Suppressor macrophage (primary cell): ENCODE measurements around the gene PCSK1.
A peak's percentile ranks its signal among the peaks of the same experiment; 100 is the strongest.
"Not testable (repeated sequence)": the region's sequence is repeated elsewhere in the genome, so short reads cannot be mapped to it uniquely, and the experiment has no call there.

Source experiments
- DNase-seq, 4 experiments: peaks; one replicate each; pipeline ENCODE4 v3.0.0-alpha.2; 2020 to 2022

PCSK1 gene

DNA sequence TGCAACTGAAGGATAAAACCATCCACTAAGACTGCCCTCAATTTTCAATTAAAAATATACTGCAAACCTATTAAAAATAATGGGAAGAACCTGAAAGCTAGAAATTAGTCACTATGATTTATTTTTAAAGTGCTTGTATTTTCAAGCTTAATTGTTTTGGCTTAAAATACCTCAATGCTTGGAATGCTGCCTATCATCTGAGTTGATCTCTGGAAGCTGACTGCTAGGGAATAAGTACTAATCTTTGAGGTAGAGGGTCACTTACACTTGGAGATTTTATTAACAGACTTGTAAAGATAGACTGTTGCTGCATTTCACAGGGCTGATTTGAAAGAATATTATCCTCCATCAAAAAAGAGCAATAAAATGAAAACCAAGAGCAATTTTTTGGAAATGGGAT, 6.2 kb downstream of the PCSK1 start:
- no peak for DNase-seq

DNA sequence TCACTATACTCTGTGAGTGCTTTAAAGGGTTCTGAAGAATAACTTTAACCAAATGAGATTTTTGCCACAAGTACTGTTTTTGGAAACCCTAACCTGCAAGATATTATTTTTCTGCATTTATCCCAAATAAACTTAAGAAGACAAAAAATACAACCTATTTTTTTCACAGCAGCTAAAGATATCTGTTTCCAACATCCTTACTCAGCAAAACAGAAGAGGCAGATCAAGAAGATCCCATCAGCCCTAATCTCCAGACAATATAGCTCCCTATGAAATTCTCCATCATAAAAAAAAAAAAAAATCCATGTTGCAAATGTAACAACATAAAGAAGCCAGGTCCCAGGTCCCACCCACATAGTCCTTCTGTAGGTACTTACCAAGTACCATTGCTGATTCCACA, 7.6 kb downstream of the PCSK1 start:
- no peak for DNase-seq

DNA sequence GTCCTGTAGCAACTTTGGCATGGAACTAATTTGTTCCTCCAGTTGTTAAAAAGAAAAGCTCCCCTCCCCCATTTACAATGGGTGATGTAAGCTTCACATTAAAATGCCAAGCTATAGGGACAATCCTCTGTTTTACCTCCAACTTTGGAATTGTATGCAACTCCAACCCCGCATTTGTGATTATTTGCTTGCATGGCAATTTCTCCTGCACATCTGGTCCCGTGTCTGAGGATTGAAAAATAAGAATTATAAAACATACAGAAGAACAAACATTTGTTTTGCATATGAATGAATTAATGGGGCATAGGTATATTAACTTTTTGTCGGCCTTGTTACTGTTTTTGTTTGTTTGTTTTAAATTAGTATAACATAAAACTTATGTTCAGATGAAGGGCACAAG, 17.2 kb downstream of the PCSK1 start:
- DNase-seq = no peak

DNA sequence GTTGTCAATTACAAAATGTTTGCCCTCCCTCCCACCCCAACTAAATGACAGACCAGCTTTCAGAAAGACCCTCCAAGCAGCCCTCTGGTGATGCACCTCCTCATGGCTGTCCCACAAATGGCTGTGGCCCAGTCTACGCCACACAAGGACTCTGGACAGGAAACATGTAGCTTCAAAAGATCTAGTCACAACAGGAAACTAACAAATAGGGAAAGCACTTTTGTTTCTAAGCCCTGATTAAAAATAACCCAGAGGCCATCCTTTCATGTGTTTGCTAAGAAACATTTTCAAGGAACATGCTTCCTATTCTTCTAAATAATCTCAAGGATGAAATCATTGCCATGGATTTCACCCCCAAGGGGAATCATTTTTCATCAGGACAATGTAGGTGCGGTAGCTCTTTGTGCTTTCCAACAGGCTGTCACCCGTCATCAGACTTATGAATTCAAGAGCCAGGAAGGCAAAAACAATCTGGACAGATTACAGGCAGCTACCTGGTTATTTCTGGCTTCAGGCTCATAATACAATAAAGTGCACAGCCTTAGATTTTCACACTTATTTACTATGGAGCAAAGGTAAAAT, 20.1 kb downstream of the PCSK1 start:
- DNase-seq = no peak

DNA sequence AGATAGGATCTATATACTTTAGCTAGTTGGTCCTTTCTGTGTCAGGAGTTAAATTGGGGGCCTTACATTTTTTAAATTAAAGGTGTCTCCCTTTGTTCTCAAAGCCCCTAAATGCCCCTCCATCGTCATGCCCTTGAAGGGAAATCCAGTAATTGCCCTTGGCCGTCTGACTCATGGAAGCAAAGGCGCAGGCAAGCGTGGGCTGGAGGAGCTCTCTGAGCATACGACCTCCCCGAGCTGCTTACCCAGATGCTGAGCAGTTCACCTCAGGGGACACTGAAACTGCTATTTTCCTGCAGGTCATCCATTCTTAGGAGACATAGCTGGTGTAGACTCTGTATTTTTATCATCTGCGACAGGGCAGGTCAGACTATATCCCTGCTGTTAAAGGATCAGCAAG, 23.0 kb downstream of the PCSK1 start:
- DNase-seq = no peak

DNA sequence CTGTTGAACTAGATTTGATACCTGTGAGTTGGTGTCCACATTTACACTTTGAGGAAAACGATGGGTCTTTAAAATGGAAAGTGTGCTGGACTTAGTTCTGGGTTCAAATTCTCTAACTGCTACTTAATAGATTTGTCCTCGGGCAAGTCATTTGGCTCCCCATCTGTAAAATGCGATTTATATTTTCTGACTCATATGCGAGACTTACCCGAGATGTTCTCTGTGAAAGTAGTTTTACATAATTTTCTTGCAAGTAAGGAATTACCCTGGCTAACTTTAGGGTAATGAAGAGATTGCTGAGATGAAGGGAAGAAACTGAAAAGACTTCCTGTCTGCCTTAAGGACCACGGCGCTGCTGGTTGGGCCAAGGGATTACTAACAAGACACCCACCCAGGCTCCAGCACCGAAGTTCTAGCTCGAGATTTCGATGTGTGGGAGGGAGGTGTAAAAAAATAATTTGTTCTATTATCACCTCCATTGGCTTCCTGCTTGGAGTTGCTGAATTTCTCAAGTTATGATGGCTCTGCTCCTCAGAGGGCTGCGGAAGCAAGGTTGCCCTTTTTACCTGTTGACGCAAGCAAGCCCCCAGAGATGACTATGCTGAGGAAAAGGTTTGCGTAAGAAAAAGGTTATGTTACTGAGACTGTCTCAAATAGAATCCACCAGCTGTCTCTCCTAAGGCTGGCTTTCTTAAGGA, 24.1 kb downstream of the PCSK1 start:
- no peak for DNase-seq

DNA sequence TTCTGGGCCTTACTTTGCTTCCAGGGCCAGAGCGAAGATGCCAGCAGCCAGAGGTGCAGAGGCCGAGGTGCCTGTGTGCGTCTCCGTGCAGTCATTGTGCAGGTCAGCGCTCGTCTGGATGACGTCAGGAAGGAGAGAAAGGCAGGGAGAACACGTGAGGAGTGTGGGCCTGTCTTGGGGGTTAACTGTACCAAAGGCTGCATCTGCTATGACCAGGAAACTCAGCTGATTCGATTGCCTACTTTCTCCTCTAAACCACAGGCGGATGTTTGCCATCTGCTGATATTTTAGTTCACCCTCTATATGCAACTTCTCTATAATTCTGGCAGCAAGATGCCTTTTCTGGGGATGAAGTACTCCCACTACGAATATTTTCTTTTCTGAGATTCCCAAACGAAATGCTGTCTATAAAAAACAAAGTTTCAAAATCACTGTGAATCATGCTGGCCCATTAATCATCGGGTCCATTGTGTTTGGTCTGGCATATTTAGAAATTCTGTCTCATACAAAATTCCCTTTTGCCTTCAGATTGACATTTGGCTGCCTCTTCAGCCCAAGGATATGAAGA, 24.8 kb downstream of the PCSK1 start:
- DNase-seq = peak; percentile 26 to 61 (median 36)

DNA sequence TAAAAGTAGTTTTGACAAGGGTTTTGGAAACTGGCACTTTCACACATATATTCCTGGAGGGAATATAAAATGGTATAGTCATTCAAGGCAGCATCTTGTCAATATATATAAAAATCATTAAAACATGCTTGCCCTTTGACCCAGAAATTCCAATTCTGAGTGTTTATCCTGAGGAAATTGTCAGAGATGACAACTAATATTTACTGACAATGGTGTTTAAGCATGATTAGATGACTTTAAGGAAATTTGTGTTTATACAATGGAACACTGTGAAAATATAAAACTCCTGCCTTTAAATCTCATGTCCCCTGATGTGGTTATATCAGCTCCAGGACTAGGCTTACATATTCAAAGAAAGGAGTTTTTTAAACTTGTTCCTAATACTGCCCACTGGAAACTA, 25.6 kb downstream of the PCSK1 start:
- DNase-seq = no peak

DNA sequence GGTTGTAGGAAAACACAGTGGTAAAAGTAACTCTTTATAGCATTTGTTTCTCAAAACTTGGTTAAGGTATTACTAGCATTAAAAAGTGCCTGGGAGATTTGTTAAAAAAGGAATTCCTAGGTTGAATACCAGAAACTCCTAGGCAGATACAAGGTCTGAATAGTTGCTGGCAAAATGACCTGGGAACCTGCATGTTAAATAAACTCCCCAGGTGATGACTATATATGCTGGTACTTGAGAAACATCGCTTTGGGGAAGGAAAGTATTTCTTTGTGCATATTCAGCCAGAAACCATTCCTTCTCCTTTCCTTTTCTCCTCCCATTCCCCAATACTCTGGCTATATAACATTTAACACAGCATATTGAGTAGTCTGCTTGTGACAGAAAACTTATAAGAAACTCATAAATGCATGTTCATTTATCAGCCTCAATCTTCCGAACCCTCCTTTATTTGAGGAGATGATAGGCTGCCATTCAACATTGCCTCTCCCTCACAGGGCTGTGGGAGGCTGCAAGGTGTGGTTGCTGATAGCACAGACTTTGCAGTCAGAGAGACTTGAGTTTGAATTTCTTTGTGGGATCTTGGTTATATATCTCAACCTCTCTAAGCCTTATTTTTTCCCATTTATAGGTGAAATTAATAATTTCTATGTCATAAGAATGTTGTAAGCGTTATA, 28.7 kb downstream of the PCSK1 start:
- no peak for DNase-seq

DNA sequence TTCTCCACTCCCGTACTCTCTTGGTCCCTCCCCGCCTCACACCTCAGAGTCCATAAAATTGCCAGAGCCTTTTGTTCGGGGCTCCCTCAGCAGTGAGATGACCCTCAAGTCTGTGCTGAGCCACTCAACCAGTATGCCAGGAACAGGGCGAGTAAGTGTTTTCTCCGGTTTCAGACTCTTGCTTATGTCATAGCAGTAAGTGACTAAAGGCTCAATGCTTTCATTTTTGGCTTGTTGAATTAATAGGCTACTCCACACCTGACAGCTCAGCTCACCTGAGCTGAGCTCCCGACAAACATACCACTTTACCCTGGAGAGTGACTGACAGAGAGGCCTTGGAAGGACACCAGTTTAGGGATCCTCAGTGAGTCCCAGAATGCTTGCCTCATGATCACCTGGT, 30.5 kb downstream of the PCSK1 start:
- no peak for DNase-seq

DNA sequence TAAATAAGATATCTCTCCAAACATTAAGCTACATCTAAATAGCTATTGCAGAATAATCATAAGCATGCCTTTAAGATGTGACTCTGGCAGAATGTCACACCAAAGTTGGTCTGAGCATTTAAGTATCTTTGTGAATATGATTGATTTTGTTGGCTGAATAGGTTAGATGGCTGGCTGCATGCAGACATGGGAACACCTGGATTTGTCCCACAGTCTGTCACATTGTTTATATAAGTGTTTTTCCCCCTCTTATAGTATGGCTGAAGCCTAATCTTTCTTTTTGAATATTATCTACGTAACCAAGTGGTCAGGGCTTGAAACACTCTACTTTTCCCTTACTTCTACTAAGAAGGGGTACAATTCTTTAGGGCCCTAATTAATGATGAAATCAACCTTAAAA, 36.2 kb downstream of the PCSK1 start:
- no peak for DNase-seq

DNA sequence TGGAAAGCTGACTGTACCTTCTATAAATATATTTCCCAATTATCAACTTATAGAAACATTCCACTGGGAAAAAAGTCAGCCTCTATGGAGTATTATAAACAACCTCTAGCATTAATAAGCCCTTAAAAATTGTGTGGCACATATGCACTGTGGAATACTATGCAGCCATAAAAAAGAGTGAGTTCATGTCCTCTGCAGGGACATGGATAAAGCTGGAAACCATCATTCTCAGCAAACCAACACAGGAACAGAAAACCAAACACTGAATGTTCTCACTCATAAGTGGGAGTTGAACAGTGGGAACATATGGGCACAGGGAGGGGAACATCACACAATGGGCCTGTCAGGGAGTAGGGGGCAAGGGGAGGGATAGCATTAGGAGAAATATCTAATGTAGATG, 37.8 kb downstream of the PCSK1 start:
- DNase-seq = not testable (repeated sequence)

DNA sequence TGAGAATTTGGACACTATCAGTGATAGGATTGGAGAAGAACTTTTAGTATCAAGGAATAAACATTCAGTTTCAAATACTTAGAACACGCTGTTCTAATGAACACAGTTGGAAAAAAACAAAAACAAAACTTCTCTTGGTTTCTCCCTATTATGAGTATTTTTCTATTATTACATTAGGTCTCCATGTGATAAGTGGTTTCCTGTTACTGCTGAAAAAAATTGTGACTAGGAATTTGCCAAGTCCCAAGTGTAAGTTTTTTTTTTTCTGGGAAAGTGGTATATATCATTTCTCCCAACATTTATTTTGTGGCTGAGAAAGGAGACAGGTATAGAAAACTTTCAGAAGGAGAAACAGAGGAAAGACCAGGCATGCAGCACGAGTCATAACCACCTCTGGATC, 41.1 kb downstream of the PCSK1 start:
- DNase-seq = no peak

DNA sequence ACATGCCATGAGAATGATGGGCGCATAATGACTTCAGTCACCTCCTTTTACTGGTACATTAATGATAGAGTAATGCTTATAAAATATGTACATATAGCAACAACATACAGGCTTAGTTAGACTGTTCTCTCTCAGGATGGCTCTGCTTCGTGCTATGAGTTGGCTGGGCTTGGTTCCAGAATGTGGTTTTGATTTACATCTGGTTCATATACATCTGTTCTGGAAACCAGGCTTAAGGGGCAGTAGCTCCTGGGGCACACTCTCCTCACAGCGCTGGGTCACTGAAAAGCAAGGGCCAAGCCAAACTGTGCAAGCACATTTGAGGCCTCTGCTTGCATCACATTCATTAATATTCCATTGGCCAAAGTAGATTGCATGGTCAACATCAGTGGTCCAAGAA, 44.9 kb downstream of the PCSK1 start:
- DNase-seq = no peak

DNA sequence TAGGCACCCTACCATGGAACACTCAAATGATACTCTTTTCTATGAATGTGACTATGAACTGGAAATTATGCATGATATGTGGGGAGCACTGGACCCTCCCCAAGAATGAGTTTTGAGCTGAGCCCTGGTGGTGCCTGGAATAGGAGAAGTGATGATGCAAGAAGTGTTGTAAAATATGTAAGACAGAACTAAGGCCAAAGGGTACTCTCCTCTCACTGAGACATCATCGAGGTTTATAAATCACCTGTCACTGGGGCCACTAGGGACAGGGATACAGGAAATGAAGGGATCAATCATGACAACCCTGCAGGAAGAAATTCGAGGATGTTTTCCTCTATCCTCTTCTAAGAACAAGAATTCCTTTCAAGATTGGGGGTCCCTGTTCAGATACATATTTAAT, 45.4 kb downstream of the PCSK1 start:
- peak in 1 of 4 experiments; percentile 20 for DNase-seq

DNA sequence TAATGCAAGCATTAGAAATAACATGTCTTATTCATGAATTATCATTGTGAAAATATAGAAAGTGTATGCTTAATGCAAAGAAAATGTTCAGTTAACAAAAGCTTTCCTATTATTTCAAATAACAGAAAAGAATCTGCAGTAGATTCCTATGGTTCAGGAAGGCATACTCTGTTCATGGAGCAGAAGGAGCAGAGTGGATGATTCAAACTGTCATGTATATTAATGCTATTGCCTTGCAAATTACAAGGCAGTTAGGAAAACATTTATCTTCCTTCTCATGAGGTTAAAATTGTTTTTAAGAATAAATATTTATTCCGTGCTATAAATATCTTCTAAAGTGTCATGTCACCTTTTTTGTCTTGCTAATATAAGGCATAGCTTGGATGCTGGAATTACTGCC, 47.5 kb downstream of the PCSK1 start:
- DNase-seq = no peak

DNA sequence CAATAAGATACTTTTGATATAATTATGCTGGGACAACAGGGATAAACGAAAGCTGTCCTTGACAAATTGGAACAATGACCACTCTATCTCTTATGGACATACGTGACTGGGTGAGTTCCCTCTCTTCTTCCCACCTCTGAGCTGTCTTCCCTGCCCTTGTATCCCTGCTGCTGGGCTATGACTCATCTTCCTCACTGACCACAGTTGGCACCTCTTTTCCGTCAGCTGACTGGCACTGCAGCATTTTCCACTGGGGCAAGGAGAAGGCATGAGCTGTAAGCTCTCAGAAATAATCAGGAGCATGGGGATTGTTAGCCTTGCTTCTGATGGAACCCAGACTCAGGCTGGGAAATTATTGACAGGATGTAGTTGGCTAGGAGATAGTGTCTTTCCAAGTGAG, 48.7 kb downstream of the PCSK1 start:
- peak; percentile 7 to 42 (median 25) for DNase-seq

DNA sequence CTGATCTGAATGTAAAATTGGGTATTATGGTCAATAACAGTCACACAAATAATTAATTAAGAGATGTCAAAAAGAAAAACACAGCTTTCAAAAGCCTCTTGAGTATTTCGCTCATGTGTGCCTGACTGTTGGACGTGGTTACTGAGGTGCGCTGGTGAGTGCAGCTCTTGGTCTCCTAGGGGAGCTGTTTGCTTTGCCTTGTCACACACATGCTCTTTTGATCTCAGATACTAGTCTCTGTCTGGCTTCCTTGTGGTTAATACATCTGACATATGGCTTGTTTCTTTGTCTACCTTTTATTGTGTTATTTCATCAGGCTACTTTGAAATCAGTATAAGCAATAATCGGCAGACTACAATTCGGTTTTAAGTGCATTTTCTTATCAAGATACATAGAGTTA, 51.5 kb downstream of the PCSK1 start:
- no peak for DNase-seq

DNA sequence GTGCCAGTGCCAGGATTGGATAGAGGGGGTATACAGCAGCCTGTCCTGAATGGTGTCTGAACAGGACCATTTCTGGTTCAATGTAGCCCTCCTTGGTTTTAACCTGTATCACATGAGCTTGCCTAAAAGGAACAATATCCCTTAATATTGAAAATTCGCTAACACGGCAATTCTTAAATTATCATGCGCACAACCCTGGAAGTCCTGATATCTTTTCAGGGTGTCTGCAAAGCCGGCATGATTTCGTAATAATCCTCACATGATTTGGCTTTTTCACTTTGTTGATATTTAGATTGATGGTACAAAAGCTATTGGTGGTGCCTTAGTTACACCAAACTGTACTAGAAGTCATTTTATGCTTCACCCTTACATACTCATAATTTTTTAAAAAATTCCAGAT, 53.2 kb downstream of the PCSK1 start:
- no peak for DNase-seq

DNA sequence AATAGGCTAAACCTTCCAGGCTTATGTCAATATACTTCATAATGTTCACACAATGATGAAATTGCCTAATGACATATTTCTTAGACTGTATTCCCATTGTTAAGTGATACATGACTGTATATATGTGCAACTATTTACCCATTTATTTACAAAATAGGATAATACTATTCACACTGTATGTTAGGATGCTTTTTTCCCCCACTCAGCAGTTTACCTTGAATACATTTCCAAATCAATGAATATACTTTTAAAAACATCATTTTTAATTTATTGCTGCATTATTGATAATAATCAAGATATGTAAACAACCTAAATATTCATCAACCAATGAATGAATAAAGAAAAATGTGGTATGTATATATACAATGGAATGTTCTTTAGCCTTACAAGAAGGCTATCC, 55.5 kb downstream of the PCSK1 start:
- no peak for DNase-seq

DNA sequence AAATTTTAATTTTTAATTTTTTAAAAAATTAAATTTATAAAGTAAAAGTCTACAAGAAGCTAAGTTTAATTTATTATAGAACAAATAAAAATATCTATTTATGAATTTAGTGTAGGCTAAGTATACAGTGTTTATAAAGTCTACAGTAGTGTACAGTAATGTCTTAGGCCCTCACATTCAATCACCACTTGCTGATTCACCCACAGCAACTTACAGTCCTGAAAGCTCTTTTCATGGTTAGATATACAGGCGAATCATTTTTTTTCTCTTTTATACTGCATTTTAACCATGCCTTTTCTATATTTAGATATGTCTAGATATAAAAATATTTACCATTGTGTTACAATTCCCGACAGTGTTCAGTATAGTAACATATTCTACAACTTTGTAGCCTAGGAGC, 55.9 kb downstream of the PCSK1 start:
- DNase-seq = no peak

DNA sequence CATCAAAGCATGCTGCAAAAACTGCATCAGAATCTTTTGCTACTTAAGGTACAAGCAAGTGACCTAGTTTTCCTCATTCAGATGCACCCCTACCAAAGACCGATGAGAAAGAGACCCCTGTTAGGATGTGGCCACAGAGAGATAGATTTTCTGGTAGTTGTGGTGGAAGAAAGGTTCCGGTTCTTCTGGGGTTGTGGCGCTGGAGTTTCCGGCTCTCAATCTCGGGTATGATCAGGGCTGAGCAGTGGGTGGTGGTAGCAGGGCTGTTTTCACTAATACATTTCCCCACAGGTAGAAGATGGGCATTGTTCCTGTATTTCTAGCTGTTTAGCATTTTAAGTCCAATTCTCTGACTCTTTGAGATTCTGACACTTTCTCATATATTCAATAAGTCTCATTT, 58.4 kb downstream of the PCSK1 start:
- no peak for DNase-seq

DNA sequence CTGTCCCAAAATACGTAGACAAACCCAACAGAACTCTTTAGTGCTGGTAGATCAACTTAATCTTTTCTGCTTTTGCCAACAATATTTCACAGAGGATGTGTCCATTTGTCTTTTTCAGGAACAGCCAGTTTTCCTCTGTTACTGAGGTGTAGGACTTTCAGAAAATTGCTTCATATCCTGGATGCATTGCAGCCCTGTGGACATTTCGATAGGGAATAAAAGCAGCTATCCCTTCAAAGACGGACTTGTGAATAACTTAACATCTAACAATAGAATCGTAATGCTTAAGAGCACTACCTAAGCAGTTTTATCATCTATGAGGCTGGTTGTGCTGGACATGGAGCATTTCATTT, 59.7 kb downstream of the PCSK1 start:
- DNase-seq = no peak

DNA sequence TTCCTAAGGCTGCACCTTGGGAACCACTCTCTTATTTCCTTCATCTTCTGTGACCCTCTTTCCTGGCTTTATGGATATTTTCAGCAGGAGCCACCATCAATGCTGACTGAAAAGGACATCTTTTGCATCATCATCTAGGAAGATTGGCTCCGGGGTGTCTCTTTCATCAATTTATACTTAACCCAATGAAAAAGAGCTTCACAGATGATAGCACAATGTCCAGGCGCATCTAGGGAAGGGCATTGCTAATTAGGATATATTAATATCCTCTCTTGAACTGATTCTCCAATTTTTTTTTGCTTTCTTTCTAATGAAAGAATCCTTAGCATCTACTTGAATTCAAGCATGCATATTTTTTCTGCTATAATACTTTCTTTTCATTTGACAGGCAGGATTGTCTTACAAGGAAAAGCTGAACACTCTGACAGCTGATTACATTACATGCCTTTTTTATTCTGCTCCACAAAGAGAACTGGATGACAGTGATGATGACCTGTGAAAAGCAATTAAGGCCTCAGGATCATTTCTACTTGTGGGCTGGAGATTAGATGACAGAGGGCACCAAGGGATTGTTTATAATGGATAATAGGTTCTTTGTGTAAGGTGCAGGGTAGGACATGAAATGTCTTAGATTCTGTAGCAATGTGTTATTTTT, 60.2 kb downstream of the PCSK1 start:
- no peak for DNase-seq
